Adrenal gland (tissue), 12 donors: ENCODE results near the gene KHDRBS2. TPM values are rescaled to one million over a fixed set of nuclear protein-coding genes. Genes with fewer than 3 reads are reported as not detected.

Experiments used
- DNase-seq, 7 donors: peaks; one replicate each; pipeline ENCODE4 v3.0.0-alpha.2; 2019 to 2020
- H3K27ac ChIP-seq, 5 donors: fragments of 200-600 bp; sonication (generic) in 4 of 5; 1 replicate in 3 of 5; 2 replicates in 2 of 5; pipeline versions ENCODE4 v1.5.1 to v1.8.0; 2016 to 2020; ENCODE audit warnings: mild to moderate bottlenecking in 1 of 5
- H3K27me3 ChIP-seq: fragments of 200-600 bp; 2 replicates; pipeline ENCODE4 v1.8.0; 2021
- H3K36me3 ChIP-seq, 2 donors: fragments of 200-600 bp; replicated peaks in 1 of 2; 1 replicate in 1 of 2; 2 replicates in 1 of 2; pipeline versions ENCODE4 v1.5.1 to v1.8.0; 2018 to 2022
- H3K4me1 ChIP-seq, 2 donors: fragments of 200-600 bp; replicated peaks in 1 of 2; 1 replicate in 1 of 2; 2 replicates in 1 of 2; pipeline versions ENCODE4 v1.5.1 to v1.8.0; 2018 to 2021
- H3K4me3 ChIP-seq, 4 donors: fragments of 200-600 bp; sonication (generic) in 3 of 4; one replicate each; pipeline ENCODE4 v1.5.1; 2016 to 2018
- H3K9me3 ChIP-seq, 3 donors: fragments of 200-600 bp; sonication (generic) in 1 of 3; replicated peaks in 1 of 3; 1 replicate in 2 of 3; 2 replicates in 1 of 3; pipeline versions ENCODE4 v1.5.1 to v1.8.0; 2016 to 2021
- POLR2A ChIP-seq, 2 donors: fragments of 450-650 bp; IDR thresholded peaks; one replicate each; pipeline ENCODE4 v1.6.1; 2017; ENCODE audit warnings: antibody characterized with exemption in 2 of 2, mild to moderate bottlenecking in 2 of 2, moderate library complexity in 1 of 2
- WGBS, 4 donors: extraction: QIAGEN DNeasy Blood & Tissue Kit in 2 of 4; methylation state at CpG; one replicate each; pipeline versions ENCODE4 v1.1.5 to v1.1.7; 2013 to 2017; 5-methylcytosine and 5-hydroxymethylcytosine counted together
- intact Hi-C, 2 donors: fragments of 100-400 bp; cut with DNase I; formaldehyde crosslinking; loops; one replicate each; pipeline versions ENCODE4 v1.14.1 to v1.15.0; 2022 to 2023
- polyA plus RNA-seq, 3 donors: library from polyadenylated mRNA; stranded (reverse); fragments of 200-250 nt in 2 of 3; fragments of 350-450 nt in 1 of 3; fragmentation: Illumina TruSeq in 1 of 3; extraction: RNeasy Lipid Tissue Mini Kit (QIAGEN cat#74804) in 1 of 3; gene quantifications; one replicate each; pipeline ENCODE4 v1.2.3, GENCODE V29; 2013 to 2014
- total RNA-seq, 9 donors: library from RNA; depleted of rRNA in 4 of 9; stranded (reverse); fragments of >200 nt in 4 of 9; fragments of 120-200 nt in 1 of 9; fragmentation: NEBNext Ultra II Directional in 1 of 9; extraction: Animal tissue kit (Norgen Biotek cat#: 25700) in 1 of 9; gene quantifications; one replicate each; pipeline versions ENCODE4 v1.1.0 to v1.2.4, GENCODE V29; 2013 to 2023
- TF ChIP-seq, protein P1 (sequence below), 6 experiments: fragments of 450-650 bp in 4 of 6; fragments of 200-600 bp in 2 of 6; sonication (generic) in 1 of 6; IDR thresholded peaks; 1 replicate in 5 of 6; 2 replicates in 1 of 6; pipeline versions ENCODE4 v1.5.1 to v1.8.0; 2016 to 2021; ENCODE audit warnings: antibody characterized with exemption in 6 of 6, mild to moderate bottlenecking in 2 of 6, moderate library complexity in 1 of 6
- donor health status: healthy with polysubstance abuse.
- donor health status: Bipolar disorder and iron deficiency.
- donor health status: DM: yes; HTN: yes; CAD: no.
- donor health status: DM: no; HTN: no; CAD: no.
- donor health status: DM: no; HTN: no; CAD: no.
- donor health status: DM: yes; HTN: yes; CAD: no.

KHDRBS2 gene
- total and polyA plus RNA-seq, 12 donors, result 0.42 to 4.7 (median 1.9) TPM

DNA sequence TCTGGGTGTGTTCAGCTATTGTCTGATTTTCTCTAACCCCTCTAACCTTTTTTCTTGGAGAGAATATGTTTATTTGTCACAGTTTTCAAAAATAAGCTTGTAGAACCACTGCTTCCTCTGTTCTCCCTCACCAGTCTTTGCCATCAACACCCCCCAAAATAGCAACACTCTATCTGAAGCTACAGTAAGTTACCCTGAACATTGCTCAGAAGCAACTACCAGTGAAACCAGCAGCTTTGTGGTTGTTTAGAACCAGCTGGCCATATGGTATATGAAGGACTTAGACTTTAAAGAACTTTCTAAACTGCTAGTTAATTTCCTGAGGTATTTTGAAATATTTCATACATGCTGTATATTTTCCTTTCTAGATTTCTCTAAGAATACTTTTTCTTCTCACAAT, 242.9 kb downstream of the KHDRBS2 start:
- no peak overlapping the region for H3K4me3 ChIP-seq
- TF ChIP-seq, protein P1, sequence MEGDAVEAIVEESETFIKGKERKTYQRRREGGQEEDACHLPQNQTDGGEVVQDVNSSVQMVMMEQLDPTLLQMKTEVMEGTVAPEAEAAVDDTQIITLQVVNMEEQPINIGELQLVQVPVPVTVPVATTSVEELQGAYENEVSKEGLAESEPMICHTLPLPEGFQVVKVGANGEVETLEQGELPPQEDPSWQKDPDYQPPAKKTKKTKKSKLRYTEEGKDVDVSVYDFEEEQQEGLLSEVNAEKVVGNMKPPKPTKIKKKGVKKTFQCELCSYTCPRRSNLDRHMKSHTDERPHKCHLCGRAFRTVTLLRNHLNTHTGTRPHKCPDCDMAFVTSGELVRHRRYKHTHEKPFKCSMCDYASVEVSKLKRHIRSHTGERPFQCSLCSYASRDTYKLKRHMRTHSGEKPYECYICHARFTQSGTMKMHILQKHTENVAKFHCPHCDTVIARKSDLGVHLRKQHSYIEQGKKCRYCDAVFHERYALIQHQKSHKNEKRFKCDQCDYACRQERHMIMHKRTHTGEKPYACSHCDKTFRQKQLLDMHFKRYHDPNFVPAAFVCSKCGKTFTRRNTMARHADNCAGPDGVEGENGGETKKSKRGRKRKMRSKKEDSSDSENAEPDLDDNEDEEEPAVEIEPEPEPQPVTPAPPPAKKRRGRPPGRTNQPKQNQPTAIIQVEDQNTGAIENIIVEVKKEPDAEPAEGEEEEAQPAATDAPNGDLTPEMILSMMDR (IDR thresholded peaks at IDR 0.05), result no peak
- TF ChIP-seq POLR2A (IDR thresholded peaks at IDR 0.05), result no peak
- DNase-seq, result no peak

DNA sequence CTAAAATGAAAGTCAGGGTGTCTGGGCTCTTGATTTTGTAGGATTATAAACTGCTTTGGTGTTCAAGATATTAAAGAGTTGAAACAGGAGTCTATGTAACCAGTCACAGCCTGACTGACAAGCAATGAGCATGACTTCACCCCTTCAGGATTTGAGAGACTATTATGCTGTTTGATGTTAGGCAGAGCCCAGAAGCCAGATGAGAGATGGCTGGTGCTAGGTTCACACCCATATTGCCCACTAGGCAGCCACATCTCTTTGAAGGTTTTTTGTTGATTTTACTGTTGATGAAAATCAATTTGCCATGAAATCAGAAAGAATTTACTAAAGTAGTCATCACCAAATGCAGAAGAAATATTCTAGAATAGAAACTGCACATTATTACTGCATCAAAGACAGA, 243.6 kb downstream of the KHDRBS2 start:
- no peaks in the 10 kb centered on the region for H3K36me3 ChIP-seq
- TF ChIP-seq POLR2A (IDR thresholded peaks at IDR 0.05), result no peak
- TF ChIP-seq, protein P1 (IDR thresholded peaks at IDR 0.05), result no peak
- no peaks in the 10 kb centered on the region for H3K4me1 ChIP-seq
- H3K27me3 ChIP-seq, result no peaks in the 10 kb centered on the region
- H3K27ac ChIP-seq, result no peak overlapping the region
- no peaks in the 10 kb centered on the region for H3K9me3 ChIP-seq
- intact Hi-C loops, result no loop called here
- no peak for DNase-seq
- H3K4me3 ChIP-seq, result no peak overlapping the region

More for the DNA sequence above, 242.9 kb downstream of the KHDRBS2 start:
- Histone ChIP-seq H3K27ac (no peak overlapping the region), H3K27me3 (no peaks in the 10 kb centered on the region), H3K36me3 (no peaks in the 10 kb centered on the region), H3K9me3 (no peaks in the 10 kb centered on the region), H3K4me1 (no peaks in the 10 kb centered on the region)
- intact Hi-C loops, result no loop called here

DNA sequence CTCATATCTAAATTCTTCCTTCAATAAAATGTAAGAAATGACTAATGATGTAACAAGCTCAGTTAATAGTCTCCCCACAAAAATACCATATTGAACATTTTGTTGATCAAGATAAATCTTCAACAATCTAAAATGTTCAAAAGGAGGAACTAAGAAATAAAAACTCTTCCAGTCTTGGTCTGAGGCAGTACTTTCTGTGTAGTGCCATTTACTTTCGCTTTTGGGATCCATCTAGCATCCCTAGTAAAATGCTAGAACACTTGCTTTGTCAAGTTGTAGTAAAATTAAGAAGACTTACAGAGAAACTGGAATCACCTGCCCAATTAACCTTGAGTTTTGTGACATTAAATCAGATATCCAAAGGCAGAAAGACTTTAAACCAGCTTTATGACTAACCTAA, 246.4 kb downstream of the KHDRBS2 start:
- DNase-seq, result no peak
- Histone ChIP-seq H3K4me3 (peak overlapping the region in 1 of 4 donors; percentile 16), H3K27ac (no peak overlapping the region), H3K36me3 (no peaks in the 10 kb centered on the region), H3K4me1 (no peaks in the 10 kb centered on the region), H3K27me3 (no peaks in the 10 kb centered on the region), H3K9me3 (no peaks in the 10 kb centered on the region)
- TF ChIP-seq, protein P1 (IDR thresholded peaks at IDR 0.05), result no peak
- TF ChIP-seq POLR2A (IDR thresholded peaks at IDR 0.05), result no peak
- WGBS, 4 donors, result 63 to 74% (median 70%) methylated on average over 1 of the region's 1 CpG
- intact Hi-C loops, result no loop called here

DNA sequence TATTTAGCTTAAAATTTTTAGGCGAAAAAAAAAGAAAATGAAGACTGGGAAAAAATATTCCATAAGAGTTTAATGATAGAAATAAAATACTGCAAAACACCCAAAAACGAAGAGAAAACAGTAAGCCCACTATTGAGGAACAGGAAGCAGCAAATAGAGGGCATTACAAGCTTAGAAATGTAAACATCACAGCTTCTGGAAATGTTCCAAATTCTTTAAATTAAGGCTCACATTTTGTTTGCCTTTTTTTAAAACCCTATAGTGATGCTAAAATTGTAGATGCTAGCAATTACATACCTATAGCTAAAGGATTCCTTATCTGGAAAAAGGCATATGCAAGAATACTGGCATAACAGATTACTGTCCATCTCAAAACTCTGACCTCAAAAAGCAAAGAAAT, 248.6 kb downstream of the KHDRBS2 start:
- no peak for DNase-seq
- H3K4me3 ChIP-seq, result no peak overlapping the region
- H3K27ac ChIP-seq, result no peak overlapping the region
- H3K27me3 ChIP-seq, result no peaks in the 10 kb centered on the region
- WGBS, 4 donors, result 48 to 69% (median 54%) methylated on average over 2 of the region's 2 CpGs
- H3K36me3 ChIP-seq, result no peaks in the 10 kb centered on the region
- no peak for TF ChIP-seq POLR2A (IDR thresholded peaks at IDR 0.05)
- TF ChIP-seq, protein P1 (IDR thresholded peaks at IDR 0.05), result no peak
- H3K9me3 ChIP-seq, result no peaks in the 10 kb centered on the region
- intact Hi-C loops, result no loop called here
- H3K4me1 ChIP-seq, result no peaks in the 10 kb centered on the region
